K562 treated with DMSO at 1 percent for 4 hours (cell line): ENCODE data around the gene TBC1D8B. TPM values are rescaled to one million over a fixed set of nuclear protein-coding genes. Genes with fewer than 3 reads are reported as not detected.

Experiments
- total RNA-seq: library from RNA; unstranded; fragments of 300-600 nt; gene quantifications from 2 replicates; pipeline ENCODE4 v1.2.3, GENCODE V29; 2022; ENCODE audit not compliant: insufficient read depth

TBC1D8B gene
- 0.23 and 0.28 TPM in 2 replicates for total RNA-seq

DNA sequence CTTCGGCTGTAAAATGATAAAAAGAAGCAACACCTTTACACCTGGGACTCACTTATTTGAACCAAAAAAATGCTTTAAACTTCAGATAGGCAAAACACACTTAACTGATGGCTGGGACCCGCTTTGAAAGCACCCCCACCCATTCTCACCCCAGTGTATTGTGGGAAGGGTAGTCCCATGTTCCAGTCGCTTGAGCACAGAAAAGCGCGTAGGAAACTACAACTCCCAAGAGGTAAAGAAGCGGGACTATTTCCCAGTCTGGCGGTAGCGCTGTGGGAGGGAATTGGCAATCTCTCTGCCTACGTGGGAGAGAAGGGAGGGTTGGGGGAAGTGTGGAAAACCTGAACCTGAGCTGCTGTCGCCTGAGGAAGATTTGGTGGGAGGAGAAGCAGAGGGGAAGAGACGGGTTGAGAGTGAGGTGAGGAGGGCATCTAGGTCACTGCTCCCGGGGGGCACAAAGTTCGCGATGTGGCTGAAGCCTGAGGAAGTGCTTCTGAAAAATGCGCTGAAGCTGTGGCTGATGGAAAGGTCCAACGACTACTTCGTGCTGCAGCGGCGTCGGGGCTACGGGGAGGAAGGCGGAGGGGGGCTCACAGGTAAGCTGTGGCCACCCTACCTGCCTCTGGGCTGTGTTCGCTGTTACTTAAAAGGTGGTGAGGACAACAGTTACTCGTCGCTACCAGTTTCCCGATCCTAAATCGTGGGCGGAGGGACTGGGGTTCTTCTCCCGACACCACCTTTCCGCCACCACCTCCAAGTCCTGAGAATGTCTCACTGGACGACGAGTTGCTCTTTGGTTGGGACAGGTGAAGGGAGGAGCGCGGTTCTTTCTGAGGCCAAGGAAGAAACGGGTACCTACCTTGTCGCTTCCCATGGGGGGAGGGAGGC lies at the start of gene TBC1D8B:
Gene TBC1D8B (plus strand): TSS at position 286 of the 888 bp plus-strand sequence. CDS start 181 bp downstream, at position 467.

DNA sequence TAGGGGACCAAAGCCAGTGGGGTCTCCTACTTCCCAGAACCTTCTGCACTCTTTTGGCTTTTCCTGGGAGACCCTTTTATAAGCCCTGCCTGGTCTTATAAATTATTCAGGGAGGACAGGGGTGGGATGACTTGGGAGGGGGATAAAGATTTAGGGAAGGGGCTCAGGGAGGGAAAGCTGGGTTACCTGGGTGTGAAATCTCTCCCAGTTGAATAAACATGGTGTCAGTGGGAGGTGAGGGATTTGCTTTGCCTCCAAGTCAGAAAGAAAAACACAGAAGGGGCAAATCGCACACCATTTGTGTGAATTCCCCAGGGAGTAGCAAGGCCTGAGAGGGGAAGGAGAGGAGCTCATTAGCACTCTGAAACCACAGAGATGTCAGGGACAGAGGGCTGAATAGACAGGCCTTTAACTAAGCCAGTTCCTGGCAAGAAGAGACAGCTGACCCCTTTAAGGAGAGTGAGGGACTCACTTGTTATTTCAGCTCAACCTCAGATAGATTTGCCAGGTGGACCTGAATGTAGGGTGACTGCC lies 100.9 kb downstream of the TBC1D8B start, which contains the start of gene RIPPLY1:
Gene RIPPLY1 (minus strand): TSS at position 51 of the 534 bp plus-strand sequence. CDS start 54 bp downstream, outside the sequence.

DNA sequence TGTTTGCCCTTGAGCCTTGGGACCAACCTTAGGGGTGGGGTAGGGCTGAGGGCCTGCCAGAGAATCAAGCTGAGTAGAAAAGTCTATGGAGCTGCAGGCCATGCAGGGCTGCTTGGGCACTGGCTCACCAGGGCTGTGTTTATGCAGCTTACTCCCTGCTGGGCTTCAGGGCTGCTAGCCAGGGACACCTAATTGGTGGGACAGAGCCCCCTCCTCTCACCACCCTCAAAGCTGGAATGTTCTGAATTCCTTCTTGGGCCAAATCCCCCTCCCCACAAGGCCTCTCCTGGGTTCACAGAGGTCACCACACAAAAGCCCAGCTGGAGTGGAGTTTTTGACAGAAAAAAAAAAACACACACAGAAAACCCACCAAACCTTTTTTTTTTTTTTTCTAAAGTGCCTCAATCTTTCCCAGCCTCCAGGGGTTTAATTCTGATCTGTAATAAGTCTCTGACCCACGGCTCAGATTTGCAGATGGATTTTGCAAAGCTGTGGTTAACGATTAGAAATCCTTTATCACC lies 117.5 kb downstream of the TBC1D8B start, which contains the start of gene CLDN2:
Gene CLDN2 (plus strand): TSS at position 471 of the 521 bp plus-strand sequence. CDS start 7,827 bp downstream, outside the sequence.

Other genes with a start within 250 kb of the TBC1D8B start
- gene RADX, start 190.7 kb upstream of the TBC1D8B start, total RNA-seq: not detected in 2 replicates
- not detected in 2 replicates for gene RNF128, start 76.0 kb upstream of the TBC1D8B start, total RNA-seq
- not detected in 2 replicates for gene RIPPLY1, start 100.7 kb downstream of the TBC1D8B start, total RNA-seq
- gene CLDN2, start 117.7 kb downstream of the TBC1D8B start, total RNA-seq: not detected in 2 replicates
- gene MORC4, start 197.5 kb downstream of the TBC1D8B start, total RNA-seq: 0.24 and 0.69 TPM in 2 replicates